ENCODE measurements around the gene ANKRD6.

Gene ANKRD6

GRCh38 chr6:89471287-89471867, 38.4 kb downstream of the ANKRD6 start:
- no peak for DNase-seq (ENCODE audit: low spot score)

GRCh38 chr6:89475101-89475500, 42.1 kb downstream of the ANKRD6 start:
- peak; percentile 28 for DNase-seq (ENCODE audit: low spot score)

GRCh38 chr6:89475634-89476033, 42.7 kb downstream of the ANKRD6 start:
- DNase-seq (ENCODE audit: low spot score): peak; percentile 43

- no peak for DNase-seq (ENCODE audit: low spot score)
Measured at GRCh38 chr6:89479897-89480296, 46.9 kb downstream of the ANKRD6 start.

- DNase-seq (ENCODE audit: low spot score): no peak
Measured at GRCh38 chr6:89481695-89482094, 48.7 kb downstream of the ANKRD6 start.

- no peak for DNase-seq (ENCODE audit: low spot score)
Measured at GRCh38 chr6:89482126-89482525, 49.2 kb downstream of the ANKRD6 start.

- DNase-seq (ENCODE audit: low spot score): no peak
Measured at GRCh38 chr6:89483111-89483720, 50.3 kb downstream of the ANKRD6 start.

GRCh38 chr6:89485320-89485719, 52.4 kb downstream of the ANKRD6 start:
- DNase-seq (ENCODE audit: low spot score): no peak

GRCh38 chr6:89487864-89488263, 54.9 kb downstream of the ANKRD6 start:
- no peak for DNase-seq (ENCODE audit: low spot score)

- DNase-seq (ENCODE audit: low spot score): no peak
Measured at GRCh38 chr6:89488438-89488837, 55.5 kb downstream of the ANKRD6 start.

GRCh38 chr6:89489078-89489477, 56.1 kb downstream of the ANKRD6 start:
- no peak for DNase-seq (ENCODE audit: low spot score)

GRCh38 chr6:89492025-89492640, 59.2 kb downstream of the ANKRD6 start:
- no peak for DNase-seq (ENCODE audit: low spot score)

GRCh38 chr6:89494131-89494793, 61.3 kb downstream of the ANKRD6 start:
- no peak for DNase-seq (ENCODE audit: low spot score)

- DNase-seq (ENCODE audit: low spot score): no peak
Measured at GRCh38 chr6:89495961-89496535, 63.1 kb downstream of the ANKRD6 start.

GRCh38 chr6:89500611-89501010, 67.7 kb downstream of the ANKRD6 start:
- DNase-seq (ENCODE audit: low spot score): no peak

- DNase-seq (ENCODE audit: low spot score): no peak
Measured at GRCh38 chr6:89501222-89501621, 68.3 kb downstream of the ANKRD6 start.

- no peak for DNase-seq (ENCODE audit: low spot score)
Measured at GRCh38 chr6:89501753-89502152, 68.8 kb downstream of the ANKRD6 start.

GRCh38 chr6:89503641-89504040, 70.7 kb downstream of the ANKRD6 start:
- DNase-seq (ENCODE audit: low spot score): no peak

- DNase-seq (ENCODE audit: low spot score): no peak
Measured at GRCh38 chr6:89505847-89506246, 72.9 kb downstream of the ANKRD6 start.

- DNase-seq (ENCODE audit: low spot score): no peak
Measured at GRCh38 chr6:89506716-89507617, 74.0 kb downstream of the ANKRD6 start.

- peak; percentile 49 for DNase-seq (ENCODE audit: low spot score)
Measured at GRCh38 chr6:89508755-89509563, 76.0 kb downstream of the ANKRD6 start.
